HepG2 (cell line): ENCODE measurements around the gene USP10.

Experiments used
- KDM5A ChIP-seq: fragments of 200-600 bp; sonication (generic); IDR thresholded peaks from 2 replicates; pipeline ENCODE4 v1.7.0; 2018; ENCODE audit warnings: antibody characterized with exemption, mild to moderate bottlenecking, low read length, borderline replicate concordance
- KDM5B ChIP-seq: sonication (generic); formaldehyde crosslinking; IDR thresholded peaks from 2 replicates; pipeline ENCODE4 v1.4.0; 2020; ENCODE audit warnings: missing genetic modification reagents, mild to moderate bottlenecking, borderline replicate concordance
- POGK ChIP-seq: sonication (generic); formaldehyde crosslinking; conservative IDR thresholded peaks from 2 replicates; pipeline ENCODE4 v1.8.0; 2022; ENCODE audit warnings: mild to moderate bottlenecking, moderate library complexity, missing genetic modification reagents
- STAG1 ChIP-seq: sonication (generic); formaldehyde crosslinking; IDR thresholded peaks from 2 replicates; pipeline ENCODE4 v1.4.0; 2020; ENCODE audit warnings: missing genetic modification reagents
- TF ChIP-seq, protein P1 (sequence below): sonication (generic); formaldehyde crosslinking; IDR thresholded peaks from 2 replicates; pipeline ENCODE4 v1.5.0; 2020; ENCODE audit warnings: mild to moderate bottlenecking, missing genetic modification reagents, moderate library complexity

DNA sequence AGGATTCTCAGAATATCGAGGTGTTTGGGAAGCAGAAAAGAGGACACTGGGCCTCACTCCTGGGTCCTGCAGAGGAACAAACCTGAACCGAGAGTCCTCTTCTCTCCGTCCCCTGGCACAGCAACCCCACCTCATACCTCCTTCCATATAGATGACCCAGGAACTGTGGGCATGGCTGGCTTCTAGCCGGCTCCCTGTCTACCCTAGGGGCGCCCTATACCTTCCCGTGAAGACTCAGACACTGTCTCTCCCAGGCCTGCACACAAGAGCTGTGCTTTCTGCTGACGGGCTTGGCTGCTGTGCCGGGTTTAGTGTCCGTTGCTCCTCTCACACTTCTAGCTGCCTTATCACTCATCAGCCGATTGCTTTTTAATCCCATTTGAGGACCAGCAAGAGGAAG, 73.5 kb downstream of the USP10 start:
- TF ChIP-seq, protein P1, sequence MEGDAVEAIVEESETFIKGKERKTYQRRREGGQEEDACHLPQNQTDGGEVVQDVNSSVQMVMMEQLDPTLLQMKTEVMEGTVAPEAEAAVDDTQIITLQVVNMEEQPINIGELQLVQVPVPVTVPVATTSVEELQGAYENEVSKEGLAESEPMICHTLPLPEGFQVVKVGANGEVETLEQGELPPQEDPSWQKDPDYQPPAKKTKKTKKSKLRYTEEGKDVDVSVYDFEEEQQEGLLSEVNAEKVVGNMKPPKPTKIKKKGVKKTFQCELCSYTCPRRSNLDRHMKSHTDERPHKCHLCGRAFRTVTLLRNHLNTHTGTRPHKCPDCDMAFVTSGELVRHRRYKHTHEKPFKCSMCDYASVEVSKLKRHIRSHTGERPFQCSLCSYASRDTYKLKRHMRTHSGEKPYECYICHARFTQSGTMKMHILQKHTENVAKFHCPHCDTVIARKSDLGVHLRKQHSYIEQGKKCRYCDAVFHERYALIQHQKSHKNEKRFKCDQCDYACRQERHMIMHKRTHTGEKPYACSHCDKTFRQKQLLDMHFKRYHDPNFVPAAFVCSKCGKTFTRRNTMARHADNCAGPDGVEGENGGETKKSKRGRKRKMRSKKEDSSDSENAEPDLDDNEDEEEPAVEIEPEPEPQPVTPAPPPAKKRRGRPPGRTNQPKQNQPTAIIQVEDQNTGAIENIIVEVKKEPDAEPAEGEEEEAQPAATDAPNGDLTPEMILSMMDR (CRISPR knock-in tag) = no peak
- no peak for TF ChIP-seq STAG1 (CRISPR knock-in tag)
- no peak for TF ChIP-seq POGK (CRISPR knock-in tag)
- no peak for TF ChIP-seq KDM5B
- TF ChIP-seq KDM5A = no peak
